ENCODE measurements around the gene TIMP2. TPM values are rescaled to one million over a fixed set of nuclear protein-coding genes. Genes with fewer than 3 reads are reported as not detected.

TIMP2 gene
- total RNA-seq, 4 donors from 2014 or later = 52.9 to 133 (median 82.2) TPM

DNA sequence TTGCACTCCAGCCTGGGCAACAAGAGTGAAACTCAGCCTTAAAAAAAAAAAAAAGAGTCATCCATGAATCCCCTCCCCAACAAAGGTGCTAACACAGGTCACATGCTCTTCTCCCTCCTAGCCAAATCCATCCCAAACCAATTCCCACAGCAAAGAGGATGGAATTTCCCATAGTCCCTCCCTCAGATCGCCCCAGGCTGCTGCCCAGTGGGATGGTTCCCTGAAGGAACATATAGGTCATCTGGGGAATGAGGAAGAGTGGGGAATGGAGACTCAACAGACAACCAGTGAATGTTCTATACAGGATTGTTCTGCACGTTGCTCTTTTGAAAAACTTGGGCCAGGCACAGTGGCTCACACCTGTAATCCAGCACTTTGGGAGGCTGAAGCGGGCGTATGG is 36.4 kb upstream of the TIMP2 start:
- 89 to 95% methylated on average over 4 of the region's 4 CpGs for WGBS, 2 donors
- H3K9me3 ChIP-seq = no peaks in the 10 kb centered on the region
- intact Hi-C loops (cut with DNase I) = no loop called here

DNA sequence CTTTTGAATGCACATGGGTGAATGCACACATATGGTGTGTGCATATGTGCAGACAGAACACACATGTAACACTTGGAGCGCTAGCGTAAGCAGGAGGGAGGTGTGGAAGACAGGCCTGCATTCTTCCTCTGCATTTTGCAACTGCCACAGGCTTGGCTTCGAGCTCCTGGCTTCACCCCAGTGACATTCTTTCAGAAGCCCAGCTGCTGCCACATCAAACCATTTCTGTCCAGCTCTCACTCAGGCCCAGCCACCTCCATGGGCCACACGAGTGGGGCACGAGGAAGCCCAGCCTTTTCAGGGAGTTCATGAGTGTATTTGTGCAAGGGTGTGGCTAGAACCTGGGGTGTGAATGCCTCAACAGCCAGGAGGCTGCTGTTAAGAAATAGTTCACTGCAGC is 35.7 kb upstream of the TIMP2 start:
- no peak overlapping the region for H3K27ac ChIP-seq
- no peaks in the 10 kb centered on the region for H3K27me3 ChIP-seq
- no peaks in the 10 kb centered on the region for H3K4me1 ChIP-seq
- TF ChIP-seq, protein P1, sequence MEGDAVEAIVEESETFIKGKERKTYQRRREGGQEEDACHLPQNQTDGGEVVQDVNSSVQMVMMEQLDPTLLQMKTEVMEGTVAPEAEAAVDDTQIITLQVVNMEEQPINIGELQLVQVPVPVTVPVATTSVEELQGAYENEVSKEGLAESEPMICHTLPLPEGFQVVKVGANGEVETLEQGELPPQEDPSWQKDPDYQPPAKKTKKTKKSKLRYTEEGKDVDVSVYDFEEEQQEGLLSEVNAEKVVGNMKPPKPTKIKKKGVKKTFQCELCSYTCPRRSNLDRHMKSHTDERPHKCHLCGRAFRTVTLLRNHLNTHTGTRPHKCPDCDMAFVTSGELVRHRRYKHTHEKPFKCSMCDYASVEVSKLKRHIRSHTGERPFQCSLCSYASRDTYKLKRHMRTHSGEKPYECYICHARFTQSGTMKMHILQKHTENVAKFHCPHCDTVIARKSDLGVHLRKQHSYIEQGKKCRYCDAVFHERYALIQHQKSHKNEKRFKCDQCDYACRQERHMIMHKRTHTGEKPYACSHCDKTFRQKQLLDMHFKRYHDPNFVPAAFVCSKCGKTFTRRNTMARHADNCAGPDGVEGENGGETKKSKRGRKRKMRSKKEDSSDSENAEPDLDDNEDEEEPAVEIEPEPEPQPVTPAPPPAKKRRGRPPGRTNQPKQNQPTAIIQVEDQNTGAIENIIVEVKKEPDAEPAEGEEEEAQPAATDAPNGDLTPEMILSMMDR (IDR thresholded peaks at IDR 0.05) = no peak
- TF ChIP-seq POLR2A (IDR thresholded peaks at IDR 0.05) = no peak
- intact Hi-C loops (cut with DNase I) = no loop called here
- H3K36me3 ChIP-seq = no peaks in the 10 kb centered on the region
- DNase-seq = no peak
- H3K4me3 ChIP-seq (replicated peaks in 1 of 3) = no peak overlapping the region
- WGBS, 2 donors = 78 to 89% methylated on average over 5 of the region's 5 CpGs
- H3K9me3 ChIP-seq = no peaks in the 10 kb centered on the region

More for the DNA sequence above, 36.4 kb upstream of the TIMP2 start:
- Histone ChIP-seq H3K4me1 (no peaks in the 10 kb centered on the region), H3K27me3 (no peaks in the 10 kb centered on the region), H3K4me3 (replicated peaks in 1 of 3) (no peak overlapping the region), H3K36me3 (no peaks in the 10 kb centered on the region), H3K27ac (no peak overlapping the region)
- TF ChIP-seq, protein P1 (IDR thresholded peaks at IDR 0.05) = no peak
- no peak for TF ChIP-seq POLR2A (IDR thresholded peaks at IDR 0.05)
- no peak for DNase-seq

DNA sequence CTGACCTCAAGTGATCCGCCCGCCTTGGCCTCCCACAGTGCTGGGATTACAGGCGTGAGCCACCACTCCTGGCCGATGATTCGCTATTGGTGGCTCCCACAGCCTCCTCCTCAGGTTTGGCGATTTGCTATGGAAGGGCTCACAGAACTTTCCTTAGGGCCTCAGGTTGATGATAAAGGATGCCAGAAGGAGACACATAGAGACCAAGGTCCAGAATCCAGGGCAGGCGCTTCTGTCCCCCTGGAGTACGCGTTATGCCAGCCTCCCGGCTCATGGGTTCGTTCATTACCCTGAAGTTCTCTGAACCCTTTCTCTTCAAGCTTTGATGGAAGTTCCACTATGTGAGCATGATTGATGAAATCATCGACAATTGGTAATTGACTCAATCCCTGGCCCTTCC is 34.6 kb upstream of the TIMP2 start:
- no peak overlapping the region for H3K4me3 ChIP-seq (replicated peaks in 1 of 3)
- H3K36me3 ChIP-seq = no peaks in the 10 kb centered on the region
- TF ChIP-seq, protein P1 (IDR thresholded peaks at IDR 0.05) = no peak
- intact Hi-C loops (cut with DNase I) = no loop called here
- H3K27ac ChIP-seq = no peak overlapping the region
- WGBS, 2 donors = 96 to 97% methylated on average over 12 of the region's 12 CpGs
- no peaks in the 10 kb centered on the region for H3K27me3 ChIP-seq
- no peak for DNase-seq
- no peaks in the 10 kb centered on the region for H3K4me1 ChIP-seq
- no peaks in the 10 kb centered on the region for H3K9me3 ChIP-seq

DNA sequence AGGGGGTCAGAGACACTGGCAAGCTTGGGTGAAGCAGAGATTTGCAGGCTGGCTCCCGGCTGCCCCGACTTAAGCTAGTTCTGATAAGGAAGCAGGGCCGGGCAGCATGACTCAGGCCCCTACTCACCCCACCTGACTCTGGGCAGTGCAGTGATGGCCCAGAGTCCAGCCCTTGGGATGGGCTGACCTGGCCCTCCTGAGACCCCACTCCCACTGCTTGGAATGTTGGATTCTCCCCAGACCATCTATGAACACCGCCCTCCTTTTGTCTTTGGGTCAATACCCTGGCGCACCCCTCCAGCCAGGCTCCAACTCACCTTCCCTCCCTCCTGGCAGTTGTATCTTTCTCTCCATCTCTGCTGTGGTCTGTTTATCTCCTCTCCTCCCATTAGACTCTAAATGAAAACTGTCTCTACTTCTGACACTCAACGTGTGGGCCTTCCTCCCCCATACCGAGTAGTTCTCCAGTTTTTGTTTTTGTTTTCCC is 33.5 kb upstream of the TIMP2 start:
- TF ChIP-seq, protein P1 (IDR thresholded peaks at IDR 0.05) = no peak
- TF ChIP-seq POLR2A (IDR thresholded peaks at IDR 0.05) = no peak
- intact Hi-C loops (cut with DNase I) = no loop called here
- no peaks in the 10 kb centered on the region for H3K4me1 ChIP-seq
- no peak overlapping the region for H3K27ac ChIP-seq
- no peak for DNase-seq
- H3K27me3 ChIP-seq = no peaks in the 10 kb centered on the region
- 86 to 90% methylated on average over 4 to 7 of the region's 7 CpGs for WGBS, 2 donors
- no peaks in the 10 kb centered on the region for H3K9me3 ChIP-seq
- no peak overlapping the region for H3K4me3 ChIP-seq (replicated peaks in 1 of 3)
- no peaks in the 10 kb centered on the region for H3K36me3 ChIP-seq

DNA sequence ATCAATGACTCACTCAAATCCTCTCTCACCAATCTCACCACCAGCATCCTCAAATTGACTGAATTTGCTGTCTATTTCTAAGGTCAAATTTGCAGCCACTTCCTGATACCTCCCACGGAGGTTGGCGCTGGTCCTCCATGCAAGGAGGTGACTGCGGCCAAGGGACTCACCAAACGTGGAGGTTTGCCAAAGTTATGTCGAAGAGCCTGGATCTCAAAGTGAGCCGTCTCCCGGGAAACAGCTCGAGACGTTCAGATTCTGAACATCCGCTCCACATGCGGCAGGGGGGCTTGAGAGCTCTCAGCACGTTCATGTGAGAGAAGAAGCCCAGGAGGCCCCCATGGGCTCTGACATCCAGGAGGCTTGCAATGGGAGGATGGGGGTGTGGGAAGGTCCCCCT is 31.9 kb upstream of the TIMP2 start:
- no peaks in the 10 kb centered on the region for H3K36me3 ChIP-seq
- TF ChIP-seq, protein P1 (IDR thresholded peaks at IDR 0.05) = no peak
- no peak for TF ChIP-seq POLR2A (IDR thresholded peaks at IDR 0.05)
- peak; percentile 57 to 63 for DNase-seq
- H3K27ac ChIP-seq = no peak overlapping the region
- no peak overlapping the region for H3K4me3 ChIP-seq (replicated peaks in 1 of 3)
- H3K4me1 ChIP-seq = peaks cover 6 to 7% of the 10 kb centered on the region in 2 donors
- H3K9me3 ChIP-seq = no peaks in the 10 kb centered on the region
- intact Hi-C loops (cut with DNase I) = no loop called here
- 40 to 44% methylated on average over 9 to 12 of the region's 12 CpGs for WGBS, 2 donors
- H3K27me3 ChIP-seq = no peaks in the 10 kb centered on the region
